SIG-M5 (cell line): ENCODE data around the gene CETP.

Source experiments
- DNase-seq: peaks from one replicate; lab custom pipeline; 2025; lab: John Stamatoyannopoulos, UW

CETP gene

GRCh38 chr16:57021757-57022156, 60.0 kb downstream of the CETP start:
- no peak for DNase-seq

- no peak for DNase-seq
Observed at GRCh38 chr16:57022445-57022844, 60.7 kb downstream of the CETP start.

DNA sequence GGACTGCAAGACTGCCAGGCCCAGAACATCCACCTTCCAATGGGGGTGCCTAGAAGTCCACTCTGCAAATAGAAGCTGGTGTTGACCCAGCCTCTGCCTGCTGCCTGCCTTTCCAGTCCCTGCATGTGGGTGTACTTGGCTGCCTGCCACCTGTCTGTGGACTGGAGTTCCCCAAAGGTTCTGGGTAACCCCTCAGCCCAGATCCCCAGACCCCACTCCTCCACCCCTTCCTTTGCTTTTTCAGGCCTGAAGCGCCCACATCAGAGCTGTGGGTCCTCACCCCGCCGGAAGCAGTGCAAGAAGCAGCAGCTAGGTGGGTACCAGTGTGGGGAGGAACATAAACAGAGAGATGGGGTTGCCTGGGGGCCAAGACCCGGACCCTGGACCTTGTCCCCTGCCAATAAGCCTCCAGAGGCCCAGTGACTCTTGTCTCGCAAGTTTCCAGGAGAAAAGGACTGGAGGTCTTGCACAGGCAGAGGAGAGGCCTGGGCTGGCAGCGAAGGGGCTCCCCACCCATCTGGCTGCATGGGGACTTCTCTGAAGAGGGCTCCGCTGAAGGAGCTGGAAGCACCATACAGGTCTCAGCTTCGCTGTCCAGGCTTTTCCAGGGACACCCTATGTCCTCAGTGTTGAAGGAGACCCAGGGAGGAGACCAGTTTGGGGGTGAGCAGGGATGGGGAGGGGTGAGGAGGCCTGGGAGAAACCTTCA, 61.9 kb downstream of the CETP start:
- DNase-seq: no peak

DNA sequence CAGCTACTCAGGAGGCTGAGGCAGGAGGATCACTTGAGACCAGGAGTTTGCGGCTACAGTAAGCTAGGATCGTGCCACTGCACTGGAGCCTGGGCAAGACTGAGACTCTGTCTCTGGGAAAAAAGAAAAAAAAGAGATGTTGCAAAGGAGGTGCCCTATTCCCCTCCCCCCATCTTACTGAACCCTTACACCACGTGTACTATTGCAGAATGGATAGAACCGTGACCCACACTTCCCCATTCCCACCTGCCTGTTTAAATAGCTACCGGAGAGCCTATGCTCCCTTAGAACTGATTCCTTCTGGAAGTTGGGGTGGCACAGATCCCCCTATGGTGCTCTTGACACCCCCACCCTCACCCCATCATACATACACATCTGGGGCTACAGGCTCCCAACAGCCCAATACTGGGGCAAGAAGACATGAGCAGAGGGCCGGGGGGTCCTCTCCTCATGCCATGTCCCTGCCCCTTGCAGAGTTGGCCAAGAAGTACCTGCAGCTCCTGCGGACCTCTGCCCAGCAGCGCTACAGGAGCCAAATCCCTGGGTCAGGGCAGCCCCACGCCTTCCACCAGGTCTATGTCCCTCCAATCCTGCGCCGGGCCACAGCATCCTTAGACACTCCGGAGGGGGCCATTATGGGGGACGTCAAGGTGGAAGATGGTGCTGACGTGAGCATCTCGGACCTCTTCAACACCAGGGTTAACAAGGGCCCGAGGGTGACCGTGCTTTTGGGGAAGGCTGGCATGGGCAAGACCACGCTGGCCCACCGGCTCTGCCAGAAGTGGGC, 63.3 kb downstream of the CETP start:
- no peak for DNase-seq

DNA sequence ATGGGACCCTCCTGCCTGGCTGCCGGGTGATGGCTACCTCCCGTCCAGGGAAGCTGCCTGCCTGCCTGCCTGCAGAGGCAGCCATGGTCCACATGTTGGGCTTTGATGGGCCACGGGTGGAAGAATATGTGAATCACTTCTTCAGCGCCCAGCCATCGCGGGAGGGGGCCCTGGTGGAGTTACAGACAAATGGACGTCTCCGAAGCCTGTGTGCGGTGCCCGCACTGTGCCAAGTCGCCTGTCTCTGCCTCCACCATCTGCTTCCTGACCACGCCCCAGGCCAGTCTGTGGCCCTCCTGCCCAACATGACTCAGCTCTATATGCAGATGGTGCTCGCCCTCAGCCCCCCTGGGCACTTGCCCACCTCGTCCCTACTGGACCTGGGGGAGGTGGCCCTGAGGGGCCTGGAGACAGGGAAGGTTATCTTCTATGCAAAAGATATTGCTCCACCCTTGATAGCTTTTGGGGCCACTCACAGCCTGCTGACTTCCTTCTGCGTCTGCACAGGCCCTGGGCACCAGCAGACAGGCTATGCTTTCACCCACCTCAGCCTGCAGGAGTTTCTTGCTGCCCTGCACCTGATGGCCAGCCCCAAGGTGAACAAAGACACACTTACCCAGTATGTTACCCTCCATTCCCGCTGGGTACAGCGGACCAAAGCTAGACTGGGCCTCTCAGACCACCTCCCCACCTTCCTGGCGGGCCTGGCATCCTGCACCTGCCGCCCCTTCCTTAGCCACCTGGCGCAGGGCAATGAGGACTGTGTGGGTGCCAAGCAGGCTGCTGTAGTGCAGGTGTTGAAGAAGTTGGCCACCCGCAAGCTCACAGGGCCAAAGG, 64.4 kb downstream of the CETP start:
- no peak for DNase-seq

DNA sequence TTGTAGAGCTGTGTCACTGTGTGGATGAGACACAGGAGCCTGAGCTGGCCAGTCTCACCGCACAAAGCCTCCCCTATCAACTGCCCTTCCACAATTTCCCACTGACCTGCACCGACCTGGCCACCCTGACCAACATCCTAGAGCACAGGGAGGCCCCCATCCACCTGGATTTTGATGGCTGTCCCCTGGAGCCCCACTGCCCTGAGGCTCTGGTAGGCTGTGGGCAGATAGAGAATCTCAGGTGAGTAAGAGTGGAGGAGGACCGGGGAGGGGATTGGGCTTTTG, 65.0 kb downstream of the CETP start:
- no peak for DNase-seq

DNA sequence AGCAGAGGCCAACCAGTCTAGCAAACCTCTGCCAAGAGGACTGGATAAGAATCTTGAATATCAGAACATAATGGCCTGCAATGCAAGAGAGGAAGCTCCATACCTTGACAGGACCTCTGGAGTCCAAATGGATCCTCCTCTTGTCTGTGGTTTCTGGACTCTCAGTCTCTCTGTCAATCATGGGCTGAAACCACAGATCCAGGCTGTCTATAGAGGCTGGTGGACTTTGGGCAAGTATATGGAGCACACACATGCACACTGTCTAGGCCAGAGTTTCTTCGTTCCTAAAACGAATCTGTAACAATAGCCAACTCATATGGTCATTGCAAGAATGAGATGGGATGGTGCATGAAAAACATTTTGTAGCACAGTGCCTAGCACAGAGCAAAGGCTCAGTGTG, 65.3 kb downstream of the CETP start:
- DNase-seq: no peak

DNA sequence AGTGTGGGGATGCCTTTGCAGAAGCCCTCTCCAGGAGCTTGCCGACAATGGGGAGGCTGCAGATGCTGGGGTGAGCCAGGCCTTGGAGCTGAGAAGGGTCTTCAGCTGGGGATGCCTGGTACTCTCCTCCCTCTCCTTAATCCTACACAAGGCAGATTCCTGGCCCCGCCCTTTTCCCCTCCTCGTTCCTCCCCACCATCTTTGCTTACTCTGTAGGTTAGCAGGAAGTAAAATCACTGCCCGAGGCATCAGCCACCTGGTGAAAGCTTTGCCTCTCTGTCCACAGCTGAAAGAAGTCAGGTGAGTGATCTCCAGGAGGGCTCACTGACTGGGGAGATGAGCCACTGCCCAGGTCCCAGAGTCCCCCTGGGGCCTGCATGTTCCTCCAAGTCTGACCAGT, 66.3 kb downstream of the CETP start:
- no peak for DNase-seq

DNA sequence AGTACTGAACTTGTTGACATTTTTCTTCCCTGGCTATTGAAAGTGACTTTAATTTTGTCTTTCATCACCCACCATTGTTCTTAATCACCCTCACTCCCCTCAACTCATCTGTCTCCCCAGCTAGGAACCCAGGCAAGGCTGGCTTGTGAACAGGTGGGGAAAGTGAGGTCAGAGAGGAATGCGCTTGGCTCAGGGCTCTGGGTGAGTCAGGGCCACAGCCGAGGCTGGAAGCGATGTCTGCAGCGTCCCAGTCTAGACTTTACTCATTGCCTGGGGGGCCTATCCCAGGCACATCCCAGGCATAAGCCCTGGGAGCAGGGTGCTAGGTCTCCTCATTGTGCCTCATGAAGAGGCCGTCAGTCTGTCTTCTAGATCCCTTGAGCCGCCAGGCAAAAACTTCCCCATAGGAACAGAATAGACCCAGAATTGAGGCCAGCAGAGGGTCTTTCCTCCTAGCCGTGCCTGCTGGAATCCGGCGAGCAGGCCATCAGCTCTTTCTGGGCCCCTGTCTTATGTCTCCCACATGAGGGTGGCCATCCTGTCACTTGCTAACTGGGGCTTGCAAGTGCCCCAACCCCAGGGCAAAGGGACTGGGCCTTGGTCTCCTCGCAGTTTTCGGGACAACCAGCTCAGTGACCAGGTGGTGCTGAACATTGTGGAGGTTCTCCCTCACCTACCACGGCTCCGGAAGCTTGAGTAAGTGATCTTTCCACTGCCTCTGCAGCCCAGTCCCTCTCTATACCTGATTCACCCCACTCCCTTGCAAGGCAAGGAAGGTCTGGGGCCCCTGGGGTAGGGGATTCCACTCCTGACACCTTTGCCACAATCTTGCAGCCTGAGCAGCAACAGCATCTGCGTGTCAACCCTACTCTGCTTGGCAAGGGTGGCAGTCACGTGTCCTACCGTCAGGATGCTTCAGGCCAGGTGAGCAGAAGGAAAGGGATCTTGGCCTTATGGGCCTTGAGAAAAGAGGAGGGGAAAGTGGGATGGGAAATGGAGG, 67.7 kb downstream of the CETP start:
- DNase-seq: no peak

- no peak for DNase-seq
Observed at GRCh38 chr16:57030346-57030902, 68.7 kb downstream of the CETP start.

DNA sequence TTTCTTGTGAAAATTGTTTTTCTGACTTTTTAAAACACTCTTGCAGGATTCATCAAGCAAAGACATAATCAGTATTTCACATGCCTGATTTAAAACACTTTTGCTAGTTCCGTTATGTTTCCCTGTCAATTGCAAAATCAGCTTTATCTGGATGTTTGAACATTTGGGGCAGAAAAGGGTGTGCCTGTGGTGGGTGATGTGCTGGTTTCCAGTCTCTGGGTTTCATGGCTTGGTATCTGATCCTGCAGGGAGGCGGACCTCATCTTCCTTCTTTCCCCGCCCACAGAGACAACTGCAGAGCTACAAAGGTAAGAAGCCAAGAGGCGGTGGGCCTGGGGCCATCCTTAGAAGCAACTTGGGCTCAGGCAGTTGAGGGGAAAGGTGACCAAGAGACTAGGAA, 69.4 kb downstream of the CETP start:
- DNase-seq: no peak

GRCh38 chr16:57032346-57032745, 70.6 kb downstream of the CETP start:
- DNase-seq: no peak

DNA sequence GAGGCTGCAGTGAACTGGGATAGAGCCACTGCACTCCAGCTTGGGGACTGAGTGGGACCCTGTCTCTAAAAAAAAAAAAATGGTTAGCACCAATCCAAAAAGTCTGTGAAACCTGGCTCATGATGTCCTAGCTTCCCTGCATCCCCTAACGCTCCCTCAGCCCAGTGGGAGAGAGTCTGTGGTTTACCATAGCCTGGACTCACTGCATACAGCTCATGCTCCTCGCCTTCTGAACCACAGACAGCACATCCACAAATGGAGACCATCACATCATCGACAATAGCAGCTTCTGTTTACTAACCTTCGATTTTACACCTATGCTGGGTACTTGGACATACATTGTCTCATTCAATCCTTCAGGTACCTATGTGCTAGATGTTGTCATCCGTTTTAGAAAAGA, 71.2 kb downstream of the CETP start:
- no peak for DNase-seq
